Kidney epithelial cell (primary cell): ENCODE data around the gene PMEL. TPM values are rescaled to one million over a fixed set of nuclear protein-coding genes. Genes with fewer than 3 reads are reported as not detected.
A peak's percentile ranks its signal among the peaks of the same experiment; 100 is the strongest.

Experiments used
- DNase-seq: peaks from one replicate; pipeline ENCODE4 v3.0.0-alpha.2; 2010; ENCODE audit warnings: low read depth
- H3K27me3 ChIP-seq: 2 replicates; pipeline ENCODE4 v1.6.0; 2011; ENCODE audit warnings: low read length; ENCODE audit not compliant: control insufficient read depth, insufficient read depth
- H3K36me3 ChIP-seq: 2 replicates; pipeline ENCODE4 v1.5.1; 2011; ENCODE audit warnings: low read length; ENCODE audit not compliant: control insufficient read depth, insufficient read depth
- H3K4me3 ChIP-seq: 2 replicates; pipeline ENCODE4 v1.5.1; 2011; ENCODE audit warnings: low read depth, mild to moderate bottlenecking, control low read depth, low read length
- total RNA-seq: library from RNA; depleted of rRNA; stranded (reverse); fragments of >200 nt; gene quantifications from 2 replicates; pipeline ENCODE4 v1.2.3, GENCODE V29; 2015
- TF ChIP-seq, protein P1 (sequence below): IDR thresholded peaks from 2 replicates; pipeline ENCODE4 v1.5.1; 2011; ENCODE audit warnings: mild to moderate bottlenecking, moderate library complexity, low read length, control low read depth, inconsistent platforms; ENCODE audit not compliant: insufficient read depth, poor library complexity, severe bottlenecking

Gene PMEL
- total RNA-seq, 1 donor from 2014 or later: 1.1 TPM

DNA sequence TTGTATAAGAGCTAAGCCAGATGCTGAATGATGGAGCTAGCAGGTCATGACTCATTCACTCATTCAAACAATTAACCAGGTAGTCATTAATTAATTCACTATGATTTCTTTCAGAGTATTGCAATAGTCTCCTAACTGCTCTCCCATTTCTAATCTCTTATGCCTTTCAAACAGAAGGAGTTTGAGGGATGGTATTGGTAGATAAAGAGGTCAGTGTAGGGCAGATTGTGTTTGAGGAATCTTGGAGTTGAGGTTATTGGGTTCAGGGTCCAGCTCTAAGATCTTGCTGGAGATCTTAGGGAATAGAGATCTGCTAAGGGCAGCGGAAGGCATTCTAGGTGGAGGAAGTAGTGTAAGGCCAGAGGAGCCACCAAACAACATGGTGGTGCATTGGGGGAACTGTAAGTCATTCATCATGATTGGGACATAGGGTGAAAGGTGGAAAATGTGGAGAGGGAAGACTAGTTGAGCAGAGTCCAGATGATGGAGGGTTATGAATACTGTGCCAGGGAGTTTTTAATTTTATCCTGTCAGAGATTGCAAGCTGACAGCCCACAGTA is 23.2 kb downstream of the PMEL start:
- H3K36me3 ChIP-seq: no peaks in the 10 kb centered on the region
- no peaks in the 10 kb centered on the region for H3K27me3 ChIP-seq
- TF ChIP-seq, protein P1, sequence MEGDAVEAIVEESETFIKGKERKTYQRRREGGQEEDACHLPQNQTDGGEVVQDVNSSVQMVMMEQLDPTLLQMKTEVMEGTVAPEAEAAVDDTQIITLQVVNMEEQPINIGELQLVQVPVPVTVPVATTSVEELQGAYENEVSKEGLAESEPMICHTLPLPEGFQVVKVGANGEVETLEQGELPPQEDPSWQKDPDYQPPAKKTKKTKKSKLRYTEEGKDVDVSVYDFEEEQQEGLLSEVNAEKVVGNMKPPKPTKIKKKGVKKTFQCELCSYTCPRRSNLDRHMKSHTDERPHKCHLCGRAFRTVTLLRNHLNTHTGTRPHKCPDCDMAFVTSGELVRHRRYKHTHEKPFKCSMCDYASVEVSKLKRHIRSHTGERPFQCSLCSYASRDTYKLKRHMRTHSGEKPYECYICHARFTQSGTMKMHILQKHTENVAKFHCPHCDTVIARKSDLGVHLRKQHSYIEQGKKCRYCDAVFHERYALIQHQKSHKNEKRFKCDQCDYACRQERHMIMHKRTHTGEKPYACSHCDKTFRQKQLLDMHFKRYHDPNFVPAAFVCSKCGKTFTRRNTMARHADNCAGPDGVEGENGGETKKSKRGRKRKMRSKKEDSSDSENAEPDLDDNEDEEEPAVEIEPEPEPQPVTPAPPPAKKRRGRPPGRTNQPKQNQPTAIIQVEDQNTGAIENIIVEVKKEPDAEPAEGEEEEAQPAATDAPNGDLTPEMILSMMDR: no peak
- no peak for DNase-seq
- no peak overlapping the region for H3K4me3 ChIP-seq

DNA sequence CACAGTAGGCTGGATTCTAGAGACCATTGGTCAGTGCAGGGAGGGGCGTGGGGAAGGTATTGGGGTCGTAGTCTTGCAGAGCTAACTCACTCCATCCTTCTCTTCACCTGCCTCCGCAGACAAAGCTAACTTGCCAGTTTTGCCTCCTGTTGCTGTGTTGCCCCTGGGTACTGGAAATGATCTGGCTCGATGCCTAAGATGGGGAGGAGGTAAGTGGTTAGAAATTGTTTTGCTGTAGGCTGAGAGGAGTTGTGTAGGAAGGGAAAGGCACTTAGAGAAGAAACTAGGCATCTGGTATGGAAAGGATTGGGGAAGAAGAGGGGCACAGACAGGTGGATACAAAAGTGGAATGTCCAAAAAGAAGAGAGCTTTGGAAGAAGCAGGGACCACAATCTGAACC is 23.8 kb downstream of the PMEL start:
- H3K27me3 ChIP-seq: no peaks in the 10 kb centered on the region
- no peaks in the 10 kb centered on the region for H3K36me3 ChIP-seq
- no peak overlapping the region for H3K4me3 ChIP-seq
- DNase-seq: no peak
- TF ChIP-seq, protein P1: no peak

DNA sequence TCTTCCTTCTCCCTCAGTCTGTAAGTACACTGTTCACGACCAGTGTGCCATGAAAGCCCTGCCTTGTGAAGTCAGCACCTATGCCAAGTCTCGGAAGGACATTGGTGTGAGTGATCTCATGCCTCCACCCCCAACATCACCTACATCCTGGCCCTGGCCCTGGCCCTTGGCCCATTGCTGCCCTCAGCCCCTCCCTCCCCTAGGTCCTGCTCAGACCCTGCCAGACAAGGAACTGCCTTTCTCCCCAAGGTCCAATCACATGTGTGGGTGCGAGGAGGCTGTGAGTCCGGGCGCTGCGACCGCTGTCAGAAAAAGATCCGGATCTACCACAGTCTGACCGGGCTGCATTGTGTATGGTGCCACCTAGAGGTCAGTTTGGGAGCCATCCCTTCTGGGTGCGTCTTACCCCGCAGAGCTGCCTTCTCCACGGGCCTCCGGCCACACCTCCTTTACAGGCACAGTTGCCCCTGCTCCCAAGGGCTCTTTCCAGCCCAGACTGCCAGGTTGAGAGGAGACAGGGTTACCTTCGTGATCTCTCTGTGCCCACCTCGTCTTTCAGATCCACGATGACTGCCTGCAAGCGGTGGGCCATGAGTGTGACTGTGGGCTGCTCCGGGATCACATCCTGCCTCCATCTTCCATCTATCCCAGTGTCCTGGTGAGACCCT is 25.6 kb downstream of the PMEL start:
- DNase-seq: no peak
- H3K36me3 ChIP-seq: no peaks in the 10 kb centered on the region
- H3K27me3 ChIP-seq: no peaks in the 10 kb centered on the region
- no peak overlapping the region for H3K4me3 ChIP-seq
- TF ChIP-seq, protein P1: peak; percentile 92

DNA sequence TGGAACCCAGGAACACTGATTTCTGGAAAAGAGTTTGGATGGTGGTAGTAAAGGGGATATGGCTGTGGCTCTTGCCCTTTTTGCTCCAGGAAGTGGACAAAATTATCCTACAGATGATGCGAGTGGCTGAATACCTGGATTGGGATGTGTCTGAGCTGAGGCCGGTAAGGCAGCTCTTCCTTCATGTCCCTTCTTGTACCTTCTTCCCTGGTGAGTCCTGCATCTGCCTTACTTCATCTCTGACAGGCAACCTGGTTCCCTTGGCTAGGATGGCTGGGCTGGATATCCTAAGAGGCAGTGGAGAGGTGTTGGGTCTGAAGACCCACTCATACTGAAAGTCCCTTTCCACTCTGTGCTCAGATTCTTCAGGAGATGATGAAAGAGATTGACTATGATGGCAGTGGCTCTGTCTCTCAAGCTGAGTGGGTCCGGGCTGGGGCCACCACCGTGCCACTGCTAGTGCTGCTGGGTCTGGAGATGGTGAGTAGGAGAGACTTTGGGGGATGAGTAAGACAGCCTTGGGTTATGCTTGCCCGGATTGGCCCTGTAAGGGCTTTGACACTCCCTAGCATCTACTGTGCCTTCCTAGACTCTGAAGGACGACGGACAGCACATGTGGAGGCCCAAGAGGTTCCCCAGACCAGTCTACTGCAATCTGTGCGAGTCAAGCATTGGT is 26.9 kb downstream of the PMEL start:
- TF ChIP-seq, protein P1: no peak
- DNase-seq: no peak
- Histone ChIP-seq H3K27me3 (no peaks in the 10 kb centered on the region), H3K36me3 (no peaks in the 10 kb centered on the region), H3K4me3 (no peak overlapping the region)

DNA sequence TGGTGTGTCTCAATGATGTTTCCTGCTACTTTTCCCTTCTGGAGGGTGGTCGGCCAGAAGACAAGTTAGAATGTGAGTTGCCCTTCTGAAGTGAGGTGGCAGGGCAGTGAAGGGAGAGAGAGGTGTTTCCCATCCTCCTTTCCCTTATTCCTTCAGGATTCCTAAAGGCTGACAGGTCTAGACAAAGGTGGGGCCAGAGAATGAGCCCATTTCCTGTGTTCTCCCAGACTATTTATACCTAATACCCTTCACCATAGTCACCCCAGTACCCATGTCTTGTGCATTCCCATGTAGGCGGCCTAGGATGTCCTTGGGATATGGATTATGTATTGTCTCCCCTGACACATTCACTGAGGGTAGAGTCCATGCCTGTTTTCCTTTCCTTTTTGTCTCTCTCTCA is 27.9 kb downstream of the PMEL start:
- TF ChIP-seq, protein P1: no peak
- H3K4me3 ChIP-seq: no peak overlapping the region
- H3K36me3 ChIP-seq: no peaks in the 10 kb centered on the region
- no peaks in the 10 kb centered on the region for H3K27me3 ChIP-seq
- no peak for DNase-seq

DNA sequence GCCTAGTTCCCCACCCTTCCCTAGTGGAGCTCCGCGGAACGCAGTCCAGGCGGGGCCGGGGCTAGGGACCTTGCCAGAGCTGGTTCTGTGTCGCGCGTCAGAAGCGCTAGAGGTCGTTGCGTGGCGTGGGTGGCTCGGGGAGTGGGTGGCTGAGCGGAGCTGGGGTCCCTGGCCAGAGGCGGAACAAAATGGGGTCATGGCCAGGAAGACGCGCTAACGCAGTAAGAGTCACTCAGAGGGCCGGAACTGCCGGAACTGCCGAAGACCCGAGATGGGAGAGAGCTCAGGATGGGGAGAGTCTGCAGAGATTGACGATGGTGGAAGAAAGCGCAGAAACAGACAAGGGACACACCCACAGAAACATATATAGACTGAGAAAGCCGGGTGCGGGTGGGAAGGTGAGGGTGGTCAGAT is 30.1 kb downstream of the PMEL start:
- TF ChIP-seq, protein P1: no peak
- no peak for DNase-seq
- no peaks in the 10 kb centered on the region for H3K36me3 ChIP-seq
- no peak overlapping the region for H3K4me3 ChIP-seq
- H3K27me3 ChIP-seq: no peaks in the 10 kb centered on the region
